ENCODE results near the gene PIK3R1. TPM values are rescaled to one million over a fixed set of nuclear protein-coding genes. Genes with fewer than 3 reads are reported as not detected.
A peak's percentile ranks its signal among the peaks of the same experiment; 100 is the strongest.

The PIK3R1 gene
- total RNA-seq, 1 donor from 2014 or later, result 15.5 TPM

- TF ChIP-seq, protein P1, sequence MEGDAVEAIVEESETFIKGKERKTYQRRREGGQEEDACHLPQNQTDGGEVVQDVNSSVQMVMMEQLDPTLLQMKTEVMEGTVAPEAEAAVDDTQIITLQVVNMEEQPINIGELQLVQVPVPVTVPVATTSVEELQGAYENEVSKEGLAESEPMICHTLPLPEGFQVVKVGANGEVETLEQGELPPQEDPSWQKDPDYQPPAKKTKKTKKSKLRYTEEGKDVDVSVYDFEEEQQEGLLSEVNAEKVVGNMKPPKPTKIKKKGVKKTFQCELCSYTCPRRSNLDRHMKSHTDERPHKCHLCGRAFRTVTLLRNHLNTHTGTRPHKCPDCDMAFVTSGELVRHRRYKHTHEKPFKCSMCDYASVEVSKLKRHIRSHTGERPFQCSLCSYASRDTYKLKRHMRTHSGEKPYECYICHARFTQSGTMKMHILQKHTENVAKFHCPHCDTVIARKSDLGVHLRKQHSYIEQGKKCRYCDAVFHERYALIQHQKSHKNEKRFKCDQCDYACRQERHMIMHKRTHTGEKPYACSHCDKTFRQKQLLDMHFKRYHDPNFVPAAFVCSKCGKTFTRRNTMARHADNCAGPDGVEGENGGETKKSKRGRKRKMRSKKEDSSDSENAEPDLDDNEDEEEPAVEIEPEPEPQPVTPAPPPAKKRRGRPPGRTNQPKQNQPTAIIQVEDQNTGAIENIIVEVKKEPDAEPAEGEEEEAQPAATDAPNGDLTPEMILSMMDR (IDR thresholded peaks at IDR 0.05; ENCODE audit: insufficient read depth, low read length, severe bottlenecking), result no peak
- H3K36me3 ChIP-seq (ENCODE audit: control insufficient read depth, insufficient read depth, low read length), result no peaks in the 10 kb centered on the region
- no peak for DNase-seq (ENCODE audit: low read depth)
- FAIRE-seq, result no peak
- H3K27me3 ChIP-seq (ENCODE audit: control insufficient read depth, insufficient read depth, low read length), result no peaks in the 10 kb centered on the region
- no peak overlapping the region for H3K4me3 ChIP-seq (ENCODE audit: low read depth, low read length)
These were observed 42.5 kb upstream of the PIK3R1 start for GRCh38 chr5:68173007-68173406.

- no peaks in the 10 kb centered on the region for H3K27me3 ChIP-seq (ENCODE audit: control insufficient read depth, insufficient read depth, low read length)
- FAIRE-seq, result no peak
- TF ChIP-seq, protein P1 (IDR thresholded peaks at IDR 0.05; ENCODE audit: insufficient read depth, low read length, severe bottlenecking), result no peak
These were observed 39.3 kb upstream of the PIK3R1 start for GRCh38 chr5:68176253-68176652.

GRCh38 chr5:68176802-68177479 lies 38.6 kb upstream of the PIK3R1 start:
- no peaks in the 10 kb centered on the region for H3K36me3 ChIP-seq (ENCODE audit: control insufficient read depth, insufficient read depth, low read length)
- no peak overlapping the region for H3K4me3 ChIP-seq (ENCODE audit: low read depth, low read length)
- H3K27me3 ChIP-seq (ENCODE audit: control insufficient read depth, insufficient read depth, low read length), result no peaks in the 10 kb centered on the region
- no peak for DNase-seq (ENCODE audit: low read depth)
- TF ChIP-seq, protein P1 (IDR thresholded peaks at IDR 0.05; ENCODE audit: insufficient read depth, low read length, severe bottlenecking), result no peak
- no peak for FAIRE-seq

More at GRCh38 chr5:68176253-68176652, 39.3 kb upstream of the PIK3R1 start:
- Histone ChIP-seq H3K36me3 (ENCODE audit: control insufficient read depth, insufficient read depth, low read length) (no peaks in the 10 kb centered on the region), H3K4me3 (ENCODE audit: low read depth, low read length) (no peak overlapping the region)
- DNase-seq (ENCODE audit: low read depth), result no peak

- DNase-seq (ENCODE audit: low read depth) (no peak), FAIRE-seq (no peak)
- Histone ChIP-seq H3K27me3 (ENCODE audit: control insufficient read depth, insufficient read depth, low read length) (no peaks in the 10 kb centered on the region), H3K36me3 (ENCODE audit: control insufficient read depth, insufficient read depth, low read length) (no peaks in the 10 kb centered on the region), H3K4me3 (ENCODE audit: low read depth, low read length) (no peak overlapping the region)
- TF ChIP-seq, protein P1 (IDR thresholded peaks at IDR 0.05; ENCODE audit: insufficient read depth, low read length, severe bottlenecking), result no peak
These were observed 37.9 kb upstream of the PIK3R1 start for GRCh38 chr5:68177676-68178075.

DNA sequence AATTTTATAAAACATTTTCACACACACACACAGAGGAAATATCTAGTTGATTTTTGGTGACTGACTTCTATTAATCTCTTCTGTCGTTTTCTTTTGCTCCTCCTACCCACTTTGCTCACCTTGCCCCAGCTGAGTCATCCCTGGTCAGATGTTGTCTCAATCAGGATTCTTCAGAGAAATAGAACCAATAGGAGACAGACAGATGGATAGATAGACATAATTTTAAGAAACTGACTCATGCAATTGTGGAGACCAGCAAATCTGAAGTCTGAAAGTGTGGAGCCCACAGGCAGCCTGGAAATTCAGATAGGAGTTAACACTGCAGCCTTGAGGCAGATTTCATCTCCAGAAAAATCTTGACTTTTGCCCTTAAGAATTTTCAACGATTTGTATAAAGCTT lies 37.0 kb upstream of the PIK3R1 start:
- H3K36me3 ChIP-seq (ENCODE audit: control insufficient read depth, insufficient read depth, low read length), result no peaks in the 10 kb centered on the region
- no peaks in the 10 kb centered on the region for H3K27me3 ChIP-seq (ENCODE audit: control insufficient read depth, insufficient read depth, low read length)
- peak; percentile 73 for DNase-seq (ENCODE audit: low read depth)
- no peak overlapping the region for H3K4me3 ChIP-seq (ENCODE audit: low read depth, low read length)
- TF ChIP-seq, protein P1 (IDR thresholded peaks at IDR 0.05; ENCODE audit: insufficient read depth, low read length, severe bottlenecking), result no peak
- no peak for FAIRE-seq
